ENCODE results near the gene NLRP4.
"Not testable (repeated sequence)": the region's sequence is repeated elsewhere in the genome, so short reads cannot be mapped to it uniquely, and the experiment has no call there.

Gene NLRP4

GRCh38 chr19:55882626-55883025, 46.3 kb downstream of the NLRP4 start:
- no peak for DNase-seq

GRCh38 chr19:55898911-55899310, 62.6 kb downstream of the NLRP4 start:
- DNase-seq: no peak

GRCh38 chr19:55901369-55902079, 65.2 kb downstream of the NLRP4 start:
- no peak for DNase-seq

GRCh38 chr19:55902080-55902751, 65.9 kb downstream of the NLRP4 start:
- DNase-seq: no peak

- no peak for DNase-seq
Observed at GRCh38 chr19:55907286-55907685, 70.9 kb downstream of the NLRP4 start.

GRCh38 chr19:55907746-55908145, 71.4 kb downstream of the NLRP4 start:
- no peak for DNase-seq

- no peak for DNase-seq
Observed at GRCh38 chr19:55909801-55910200, 73.5 kb downstream of the NLRP4 start.

GRCh38 chr19:55912916-55913315, 76.6 kb downstream of the NLRP4 start:
- DNase-seq: no peak

GRCh38 chr19:55913643-55914268, 77.4 kb downstream of the NLRP4 start:
- DNase-seq: no peak

- DNase-seq: no peak
Observed at GRCh38 chr19:55923556-55923955, 87.2 kb downstream of the NLRP4 start.

- no peak for DNase-seq
Observed at GRCh38 chr19:55927991-55928390, 91.7 kb downstream of the NLRP4 start.

- not testable (repeated sequence) for DNase-seq
Observed at GRCh38 chr19:55929258-55929657, 92.9 kb downstream of the NLRP4 start.

- DNase-seq: no peak
Observed at GRCh38 chr19:55930996-55931515, 94.7 kb downstream of the NLRP4 start.
